NCI-H69 (cell line): ENCODE data around the gene BCL2L14.

ENCODE experiments used
- DNase-seq: peaks from one replicate; lab custom pipeline; 2025; lab: John Stamatoyannopoulos, UW

The BCL2L14 gene

GRCh38 chr12:12070674-12071656 lies at the start of gene BCL2L14:
Gene BCL2L14, plus strand, starts transcription at chr12:12070939. Its CDS starts 8,367 bp downstream, at chr12:12079306.
- peak; percentile 7 for DNase-seq

DNA sequence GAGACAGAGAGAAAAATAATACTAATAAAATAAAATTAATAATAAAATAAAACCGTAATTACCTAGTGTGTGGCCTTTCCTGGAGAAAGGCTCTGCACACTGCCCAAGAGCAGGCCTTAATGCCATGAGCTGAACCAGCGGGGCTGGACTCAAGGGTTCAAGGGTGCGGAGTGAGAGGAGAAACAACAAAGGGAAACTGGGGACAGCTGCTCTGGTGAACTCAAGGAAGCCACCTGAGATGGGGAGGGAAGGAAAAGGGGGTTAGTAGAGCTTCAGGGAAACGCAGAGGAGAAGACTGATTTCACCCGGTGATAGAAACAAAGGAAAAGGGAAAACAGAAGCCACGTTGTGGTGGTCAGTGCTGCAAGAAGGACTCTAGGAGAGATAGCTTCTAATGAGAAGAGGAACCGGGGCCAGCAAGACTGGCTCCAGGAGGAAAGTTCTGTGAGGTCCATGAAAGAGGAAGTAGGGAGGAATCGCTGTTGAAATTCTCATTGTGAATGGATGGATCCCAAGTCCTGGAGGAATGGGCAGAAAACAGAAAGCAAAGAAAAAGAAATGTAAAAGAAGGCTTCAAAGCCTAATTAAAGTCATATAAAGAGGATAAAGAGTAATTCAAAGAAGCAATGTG lies 48.3 kb upstream of the BCL2L14 start:
- no peak for DNase-seq

GRCh38 chr12:12023456-12023855 lies 47.3 kb upstream of the BCL2L14 start:
- no peak for DNase-seq

- DNase-seq: no peak
These were observed 45.6 kb upstream of the BCL2L14 start for GRCh38 chr12:12024911-12025682.

GRCh38 chr12:12025799-12026386 lies 44.8 kb upstream of the BCL2L14 start:
- DNase-seq: peak; percentile 24

- DNase-seq: no peak
These were observed 41.9 kb upstream of the BCL2L14 start for GRCh38 chr12:12028668-12029402.

DNA sequence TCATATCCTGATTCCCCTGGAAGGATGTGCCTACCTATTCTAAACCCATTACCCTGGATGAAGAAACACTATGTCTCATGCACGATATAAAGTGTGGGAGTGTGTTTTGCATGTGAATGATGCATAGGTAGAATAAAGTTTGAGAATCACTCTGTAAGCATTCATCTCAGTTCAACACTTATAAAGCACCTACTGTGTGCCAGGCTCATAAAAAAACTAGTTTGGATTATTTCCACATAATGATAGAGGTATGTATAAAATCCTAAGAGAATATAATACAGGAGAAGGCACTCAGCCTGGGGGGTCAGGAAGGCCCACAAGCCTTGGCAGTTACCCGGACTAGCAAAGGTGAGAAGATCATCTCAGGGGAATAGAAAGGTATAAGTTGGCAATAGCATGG lies 41.1 kb upstream of the BCL2L14 start:
- DNase-seq: no peak

- no peak for DNase-seq
These were observed 38.4 kb upstream of the BCL2L14 start for GRCh38 chr12:12032260-12032791.

DNA sequence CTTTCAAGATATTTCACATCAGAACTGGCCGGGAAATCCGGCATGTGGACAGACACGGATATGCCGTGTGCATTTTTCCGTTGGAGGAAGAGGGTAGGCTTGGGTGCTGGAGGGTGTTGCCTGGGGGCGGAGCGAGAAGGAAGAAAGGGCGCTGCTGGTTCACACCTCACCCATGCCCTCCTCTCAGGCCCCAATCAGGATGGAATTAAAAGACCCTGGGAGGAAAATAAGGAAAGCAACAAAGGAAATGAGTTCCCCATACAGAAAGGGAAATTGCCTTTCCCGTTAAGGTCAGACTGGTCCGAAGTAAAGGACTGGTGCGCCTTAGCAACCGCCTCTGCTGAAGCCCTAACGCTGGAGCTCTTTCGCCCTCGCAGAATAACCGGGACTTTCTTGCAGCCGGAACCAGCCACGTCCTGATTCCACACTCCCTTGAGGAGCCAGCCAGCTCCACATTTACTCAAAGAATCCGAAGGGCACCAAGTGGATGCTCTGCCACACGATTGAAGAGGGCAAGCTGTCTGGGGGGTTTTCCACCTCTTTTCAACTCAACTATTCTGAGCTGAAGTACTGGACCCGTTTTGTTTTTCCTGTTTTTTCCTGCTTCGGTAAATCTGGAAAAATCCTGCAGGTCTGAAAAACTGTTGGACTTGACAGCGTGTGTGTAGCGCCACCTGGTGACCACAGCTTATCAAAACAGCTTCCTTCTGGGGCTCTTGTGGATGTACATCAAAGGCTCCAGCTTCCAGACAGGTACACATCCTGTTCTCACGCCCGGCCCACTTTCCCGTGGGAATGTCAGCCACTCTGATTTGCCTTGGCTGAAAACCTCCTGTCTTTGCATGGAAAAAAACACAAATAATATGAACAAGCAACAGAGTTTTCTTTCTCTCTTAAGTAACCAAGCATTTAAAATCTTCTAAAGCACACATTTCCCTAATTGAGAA lies 37.6 kb upstream of the BCL2L14 start:
- peak; percentile 74 for DNase-seq

DNA sequence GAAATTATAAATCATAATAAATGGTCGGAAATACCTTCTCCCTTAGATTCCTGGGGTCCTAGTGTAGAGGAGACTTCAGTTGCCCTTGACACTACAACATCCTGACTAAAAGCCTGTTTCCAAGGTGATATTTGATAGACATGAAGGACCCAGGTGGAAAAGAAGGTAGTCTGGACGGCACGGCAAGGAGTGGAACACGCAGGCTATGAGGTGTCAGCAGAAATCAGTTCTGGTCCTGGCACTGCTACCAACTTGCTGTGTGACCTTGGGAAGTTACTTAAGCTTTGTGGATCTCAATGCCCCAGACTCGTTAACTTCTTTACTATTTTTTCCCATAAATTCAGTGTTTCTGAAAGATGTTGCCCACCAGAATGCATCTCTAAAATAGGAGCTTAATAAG lies 36.9 kb upstream of the BCL2L14 start:
- DNase-seq: no peak

- no peak for DNase-seq
These were observed 36.4 kb upstream of the BCL2L14 start for GRCh38 chr12:12034344-12034743.

- no peak for DNase-seq
These were observed 35.5 kb upstream of the BCL2L14 start for GRCh38 chr12:12035229-12035628.

- DNase-seq: no peak
These were observed 33.8 kb upstream of the BCL2L14 start for GRCh38 chr12:12036901-12037300.

DNA sequence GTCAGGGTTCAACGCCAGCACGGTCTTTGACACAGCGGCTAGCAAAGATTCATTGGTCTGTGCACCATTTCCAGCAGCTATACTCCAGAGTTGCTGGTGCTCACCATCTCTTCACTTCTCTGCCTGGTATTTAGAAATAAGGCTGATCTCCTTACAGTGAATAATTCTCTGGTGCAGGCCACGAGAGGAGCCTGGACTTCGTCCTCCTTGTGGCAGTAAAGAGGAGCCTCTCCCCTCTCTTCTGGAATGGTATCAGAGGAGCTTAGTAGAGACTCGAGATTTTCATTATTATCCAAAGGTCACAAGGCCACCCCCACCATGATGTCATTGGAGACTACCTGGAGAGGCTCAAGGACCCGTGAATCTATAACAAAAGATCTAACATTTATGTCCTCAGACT lies 30.8 kb upstream of the BCL2L14 start:
- DNase-seq: no peak

- no peak for DNase-seq
These were observed 24.3 kb upstream of the BCL2L14 start for GRCh38 chr12:12046401-12046800.

DNA sequence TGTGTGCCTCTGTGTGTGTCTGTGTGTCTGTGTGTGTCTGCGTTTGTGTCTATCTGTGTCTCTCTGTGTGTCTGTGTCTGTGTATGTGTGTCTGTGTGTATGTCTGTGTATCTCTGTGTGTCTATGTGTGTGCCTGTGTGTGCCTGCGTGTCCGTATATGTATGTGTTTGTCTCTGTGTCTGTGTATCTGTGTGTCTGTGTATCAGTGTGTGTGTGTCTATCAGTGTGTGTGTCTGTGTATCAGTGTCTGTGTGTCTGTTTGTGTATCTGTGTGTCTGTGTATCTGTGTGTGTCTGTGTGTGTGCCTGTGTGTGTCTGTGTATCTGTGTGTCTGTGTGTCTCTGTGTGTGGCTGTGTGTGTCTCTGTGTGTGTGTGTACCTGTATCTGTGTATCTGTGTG lies 23.1 kb upstream of the BCL2L14 start:
- DNase-seq: no peak

DNA sequence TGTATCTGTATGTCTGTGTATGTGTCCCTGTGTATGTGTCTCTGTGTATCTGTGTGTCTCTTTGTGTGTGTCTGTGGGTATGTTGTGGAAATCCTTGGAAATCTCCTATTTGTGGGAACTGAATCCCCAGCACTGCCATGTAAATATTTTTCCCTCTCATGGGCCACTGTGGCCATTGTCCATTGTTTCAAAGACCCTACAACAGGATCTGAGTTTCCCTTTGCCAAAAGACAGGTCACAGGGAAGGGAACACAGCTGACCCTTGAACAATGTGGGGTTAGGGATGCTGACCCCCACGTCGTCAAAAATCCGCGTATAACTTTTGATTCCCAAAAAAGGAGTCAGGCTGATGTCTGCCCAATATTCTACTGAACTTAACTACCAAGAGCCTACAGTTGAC lies 22.5 kb upstream of the BCL2L14 start:
- DNase-seq: no peak

GRCh38 chr12:12048714-12049113 lies 22.0 kb upstream of the BCL2L14 start:
- no peak for DNase-seq

DNA sequence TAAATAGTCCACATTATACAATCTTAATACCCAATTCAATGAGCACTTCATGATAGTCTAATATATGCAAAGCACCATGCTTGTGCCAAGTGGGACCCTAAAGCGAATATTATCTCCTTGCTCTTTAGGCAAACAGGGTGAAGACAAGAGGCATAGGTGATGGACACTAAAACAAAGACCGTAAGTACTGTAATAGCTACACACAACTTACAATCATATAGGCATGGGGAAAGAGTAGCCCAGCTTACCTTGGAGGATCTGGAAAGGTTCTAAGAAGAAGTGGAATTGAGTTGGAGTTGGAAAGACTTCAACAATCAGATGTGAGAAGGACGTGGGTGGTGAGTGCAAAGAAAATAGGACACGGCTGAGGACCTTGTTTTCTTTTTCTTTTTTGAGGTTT lies 19.1 kb upstream of the BCL2L14 start:
- DNase-seq: no peak

DNA sequence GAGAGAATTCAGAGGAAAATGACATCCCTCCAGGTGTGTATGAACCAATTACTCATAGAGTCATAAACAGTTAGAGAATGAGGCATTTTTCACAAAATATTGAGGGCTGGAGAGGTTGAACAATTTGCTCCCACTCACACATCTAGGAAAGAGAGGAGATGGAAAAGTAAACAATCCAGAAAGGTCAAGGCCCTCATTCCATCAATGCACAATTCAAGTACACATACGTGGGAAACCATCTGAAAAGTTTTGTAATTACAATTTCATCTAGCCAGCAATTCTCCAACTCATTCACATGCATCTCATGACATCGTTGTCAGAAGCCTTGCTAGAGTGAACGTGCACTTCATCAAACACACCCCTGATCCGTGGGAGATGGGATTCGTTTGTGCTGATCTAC lies 15.7 kb upstream of the BCL2L14 start:
- DNase-seq: no peak
